Activated CD8-positive, alpha-beta T cell treated with anti-CD3 and anti-CD28 coated beads for 36 hours (primary cell): ENCODE data around the gene ZMYND8. TPM values are rescaled to one million over a fixed set of nuclear protein-coding genes. Genes with fewer than 3 reads are reported as not detected.
"Not testable (repeated sequence)": the region's sequence is repeated elsewhere in the genome, so short reads cannot be mapped to it uniquely, and the experiment has no call there.

Source experiments
- ATAC-seq: fragments of 200-7000 bp; cut with Tn5 transposase; one replicate; pipeline ENCODE4 v1.10.0; 2021; ENCODE audit warnings: mild to moderate bottlenecking, moderate library complexity
- CTCF ChIA-PET: fragments of 350-600 bp; sonication (Branson Sonifier 250); formaldehyde crosslinking; loops from one replicate; lab custom pipeline; 2021; ENCODE audit warnings: antibody characterized with exemption; lab: Charles Lee
- POLR2A ChIA-PET: fragments of 350-600 bp; sonication (Branson Sonifier 250); formaldehyde crosslinking; loops from one replicate; lab custom pipeline; 2021; ENCODE audit warnings: antibody characterized with exemption; lab: Charles Lee
- DNase-seq: peaks from one replicate; pipeline ENCODE4 v3.0.0-alpha.2; 2020
- H3K27ac Mint-ChIP-seq: one replicate; pipeline ENCODE4 v1.8.0; 2021; ENCODE audit warnings: mild to moderate bottlenecking, mixed read lengths
- H3K27me3 Mint-ChIP-seq: one replicate; pipeline ENCODE4 v1.8.0; 2021; ENCODE audit warnings: mixed read lengths
- H3K36me3 Mint-ChIP-seq: one replicate; pipeline ENCODE4 v1.8.0; 2021; ENCODE audit warnings: low read depth, mixed read lengths
- H3K4me1 Mint-ChIP-seq: one replicate; pipeline ENCODE4 v1.8.0; 2021; ENCODE audit warnings: low read depth, mixed read lengths
- H3K4me3 Mint-ChIP-seq: one replicate; pipeline ENCODE4 v1.8.0; 2021; ENCODE audit warnings: mild to moderate bottlenecking, moderate library complexity, mixed read lengths
- H3K9me3 Mint-ChIP-seq: one replicate; pipeline ENCODE4 v1.8.0; 2021; ENCODE audit warnings: mixed read lengths
- intact Hi-C: fragments of 100-400 bp; cut with micrococcal nuclease; formaldehyde crosslinking; loops from one replicate; pipeline ENCODE4 v1.10.0; 2022
- total RNA-seq, 2 experiments: library from RNA; stranded (reverse); gene quantifications; one replicate each; pipeline ENCODE4 v1.2.3, GENCODE V29; 2021
- TF ChIP-seq, protein P1 (sequence below): fragments of 200-600 bp; IDR thresholded peaks from one replicate; pipeline ENCODE4 v1.8.0; 2022; ENCODE audit warnings: antibody characterized with exemption, mild to moderate bottlenecking

ZMYND8 gene
- total RNA-seq, 2 experiments from 2014 or later = 31.9 to 33.4 TPM

DNA sequence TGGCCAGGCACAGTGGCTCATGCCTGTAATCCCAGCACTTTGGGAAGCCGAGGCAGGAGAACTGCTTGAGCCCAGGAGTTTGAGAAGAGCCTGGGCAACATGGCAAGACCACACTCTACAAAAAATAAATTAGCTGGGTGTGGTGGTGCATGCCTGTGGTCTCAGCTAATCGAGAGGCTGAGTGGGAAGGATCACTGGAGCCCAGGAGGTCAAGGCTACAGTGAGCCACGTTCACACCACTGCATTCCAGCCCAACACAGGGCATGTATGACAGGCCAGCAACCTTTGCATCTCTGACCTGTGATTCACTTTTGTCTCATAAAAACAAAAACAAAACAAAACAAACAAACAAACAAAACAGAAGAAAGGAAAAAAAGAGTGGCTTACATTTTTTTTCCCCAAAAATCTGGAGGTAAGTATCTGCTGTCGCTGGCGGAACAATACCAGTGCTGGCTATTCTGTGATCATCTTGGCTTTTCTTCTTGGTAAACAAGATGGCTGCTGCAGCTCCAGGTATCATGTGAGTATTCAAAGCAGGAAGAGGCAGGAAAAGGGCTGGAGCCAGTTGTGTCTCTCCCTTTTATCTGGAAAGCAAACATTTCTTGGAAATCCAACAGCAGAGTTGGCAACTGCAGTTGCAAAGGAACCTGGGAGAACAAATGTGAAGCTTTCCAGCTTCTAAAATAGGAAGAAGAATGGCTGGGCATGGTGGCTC lies 40.4 kb upstream of the ZMYND8 start:
- DNase-seq (no peak), ATAC-seq (no peak)
- POLR2A ChIA-PET = interaction anchor here (1.6 kb wide), 1 partner anchor 10 kb away, joined by 3 read pairs; no protein-coding TSS in a partner anchor
- Mint-ChIP-seq H3K27me3 (no peaks in the 10 kb centered on the region), H3K4me1 (peaks cover 16% of the 10 kb centered on the region), H3K36me3 (no peaks in the 10 kb centered on the region), H3K27ac (no peak overlapping the region), H3K9me3 (peaks cover 7% of the 10 kb centered on the region), H3K4me3 (no peak overlapping the region)
- CTCF ChIA-PET = interaction anchor here (9.4 kb wide), 1 partner anchor 13 kb away, joined by 60 read pairs; no protein-coding TSS in a partner anchor
- TF ChIP-seq, protein P1, sequence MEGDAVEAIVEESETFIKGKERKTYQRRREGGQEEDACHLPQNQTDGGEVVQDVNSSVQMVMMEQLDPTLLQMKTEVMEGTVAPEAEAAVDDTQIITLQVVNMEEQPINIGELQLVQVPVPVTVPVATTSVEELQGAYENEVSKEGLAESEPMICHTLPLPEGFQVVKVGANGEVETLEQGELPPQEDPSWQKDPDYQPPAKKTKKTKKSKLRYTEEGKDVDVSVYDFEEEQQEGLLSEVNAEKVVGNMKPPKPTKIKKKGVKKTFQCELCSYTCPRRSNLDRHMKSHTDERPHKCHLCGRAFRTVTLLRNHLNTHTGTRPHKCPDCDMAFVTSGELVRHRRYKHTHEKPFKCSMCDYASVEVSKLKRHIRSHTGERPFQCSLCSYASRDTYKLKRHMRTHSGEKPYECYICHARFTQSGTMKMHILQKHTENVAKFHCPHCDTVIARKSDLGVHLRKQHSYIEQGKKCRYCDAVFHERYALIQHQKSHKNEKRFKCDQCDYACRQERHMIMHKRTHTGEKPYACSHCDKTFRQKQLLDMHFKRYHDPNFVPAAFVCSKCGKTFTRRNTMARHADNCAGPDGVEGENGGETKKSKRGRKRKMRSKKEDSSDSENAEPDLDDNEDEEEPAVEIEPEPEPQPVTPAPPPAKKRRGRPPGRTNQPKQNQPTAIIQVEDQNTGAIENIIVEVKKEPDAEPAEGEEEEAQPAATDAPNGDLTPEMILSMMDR = no peak
- intact Hi-C loops = no loop called here

DNA sequence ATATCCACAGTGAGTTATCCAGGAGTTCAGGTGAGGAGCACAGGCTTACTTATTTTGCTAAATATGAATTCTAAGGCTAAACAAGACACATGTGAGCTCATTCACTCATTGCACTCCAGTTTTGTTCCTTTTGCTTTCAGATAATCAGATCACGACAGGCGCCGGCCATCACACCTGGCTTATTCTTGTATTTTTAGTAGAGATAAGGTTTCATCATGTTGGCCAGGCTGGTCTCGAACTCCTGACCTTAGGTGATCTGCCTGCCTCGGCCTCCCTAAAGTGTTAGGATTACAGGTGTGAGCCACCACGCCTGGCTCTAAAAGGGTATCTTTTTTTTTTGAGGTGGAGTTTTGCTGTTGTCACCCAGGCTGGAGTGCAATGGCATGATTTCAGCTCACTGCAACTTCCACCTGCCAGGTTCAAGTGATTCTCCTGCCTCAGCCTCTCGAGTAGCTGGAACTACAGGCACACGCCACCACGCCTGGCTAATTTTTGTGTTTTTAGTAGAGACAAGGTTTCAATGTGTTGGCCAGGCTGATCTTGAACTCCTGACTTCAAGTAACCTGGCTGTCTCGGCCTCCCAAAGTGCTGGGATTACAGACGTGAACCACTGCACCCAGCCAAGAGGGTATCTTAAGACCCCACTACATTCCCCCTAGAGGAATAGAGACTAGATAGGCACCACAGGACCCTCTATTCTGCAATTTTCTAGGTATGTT lies 37.5 kb upstream of the ZMYND8 start:
- DNase-seq, intact Hi-C loops: not testable (repeated sequence)
- peaks cover 23% of the 10 kb centered on the region for H3K4me1 Mint-ChIP-seq

DNA sequence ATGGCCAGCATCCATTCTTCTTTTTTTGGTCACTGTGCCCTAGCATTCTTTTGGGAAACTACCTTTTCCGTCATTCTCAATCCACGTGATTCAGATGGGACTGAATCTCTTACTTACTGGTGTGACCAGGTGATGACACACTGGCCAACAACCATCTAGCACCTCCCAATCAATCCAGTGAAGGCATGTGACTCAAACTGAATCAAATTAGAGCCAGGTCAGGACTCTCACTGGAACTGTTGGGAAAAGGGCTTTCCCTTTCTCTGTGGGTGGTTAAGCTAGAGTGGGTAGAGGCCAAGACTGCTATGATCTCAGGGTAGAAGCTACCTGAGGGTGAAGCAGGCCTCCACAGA lies 36.2 kb upstream of the ZMYND8 start:
- H3K27ac Mint-ChIP-seq = peak overlapping the region; percentile 65
- intact Hi-C loops = no loop called here
- POLR2A ChIA-PET = no interaction called here
- no peak for ATAC-seq
- no peaks in the 10 kb centered on the region for H3K27me3 Mint-ChIP-seq
- H3K36me3 Mint-ChIP-seq = no peaks in the 10 kb centered on the region
- TF ChIP-seq, protein P1 = no peak
- no peak overlapping the region for H3K4me3 Mint-ChIP-seq
- DNase-seq = no peak
- CTCF ChIA-PET = interaction anchor here (0.6 to 9.4 kb wide), 6 partner anchors 9 to 228 kb away, joined by 3 to 60 read pairs (median 6); no protein-coding TSS in a partner anchor
- peaks cover 18% of the 10 kb centered on the region for H3K4me1 Mint-ChIP-seq
- H3K9me3 Mint-ChIP-seq = peaks cover 10% of the 10 kb centered on the region

More for the DNA sequence above, 37.5 kb upstream of the ZMYND8 start:
- CTCF ChIA-PET = interaction anchor here (1.3 to 9.4 kb wide), 4 partner anchors 10 to 227 kb away, joined by 3 to 60 read pairs (median 8); no protein-coding TSS in a partner anchor
- H3K27me3 Mint-ChIP-seq, H3K4me3 Mint-ChIP-seq, ATAC-seq, H3K36me3 Mint-ChIP-seq, H3K9me3 Mint-ChIP-seq, H3K27ac Mint-ChIP-seq, POLR2A ChIA-PET: not testable (repeated sequence)

DNA sequence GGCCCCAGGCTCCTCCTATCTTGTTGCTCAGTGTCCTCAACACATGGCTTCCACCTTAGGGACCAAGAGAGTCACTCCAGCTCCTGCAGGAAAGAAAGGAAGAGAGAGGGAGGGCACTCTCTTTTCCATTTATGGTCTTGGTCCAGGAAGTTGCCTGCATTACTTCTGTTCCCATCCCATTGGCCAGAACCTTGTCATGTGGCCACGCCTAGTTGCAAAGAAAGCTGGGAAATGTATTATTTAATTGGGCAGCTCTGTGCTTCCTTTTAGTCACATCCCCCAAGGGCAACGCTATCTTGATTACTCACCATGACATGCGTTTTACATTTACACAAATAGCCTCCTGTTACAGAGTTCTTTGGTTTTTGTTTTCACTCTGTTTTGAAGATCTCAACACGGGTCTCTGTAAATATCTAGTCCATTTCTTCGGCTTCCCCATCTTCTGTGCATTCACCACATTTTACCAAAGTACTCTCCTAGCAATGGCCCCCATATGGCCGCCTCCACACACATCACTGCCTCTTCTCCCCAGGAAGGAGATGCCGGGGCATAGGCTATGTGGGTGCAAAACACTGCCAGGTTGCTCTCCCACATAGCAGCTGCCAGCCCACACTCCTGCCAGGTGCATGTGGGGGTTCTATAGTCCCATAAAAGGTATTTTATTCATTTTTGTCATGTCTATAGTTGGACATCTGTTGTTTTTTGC lies 35.7 kb upstream of the ZMYND8 start:
- intact Hi-C loops = no loop called here
- Mint-ChIP-seq H3K9me3 (peaks cover 10% of the 10 kb centered on the region), H3K27ac (peak overlapping the region; percentile 65), H3K27me3 (no peaks in the 10 kb centered on the region), H3K4me3 (no peak overlapping the region), H3K4me1 (peaks cover 17% of the 10 kb centered on the region), H3K36me3 (no peaks in the 10 kb centered on the region)
- peak; percentile 88 for ATAC-seq
- peak; percentile 38 for DNase-seq
- TF ChIP-seq, protein P1 = no peak
- POLR2A ChIA-PET = no interaction called here
- CTCF ChIA-PET = interaction anchor here (0.6 to 9.4 kb wide), 11 partner anchors 9 to 271 kb away, joined by 3 to 60 read pairs (median 3); no protein-coding TSS in a partner anchor
